Fibroblast of lung (primary cell): Measurements from ENCODE around the gene SESN3.

Experiments used
- EZH2 ChIP-seq: IDR thresholded peaks from 2 replicates; pipeline ENCODE4 v1.5.1; 2012; ENCODE audit warnings: low read length, control low read depth, mild to moderate bottlenecking; ENCODE audit errors: missing control alignments
- TF ChIP-seq, protein P1 (sequence below), 2 donors: IDR thresholded peaks in 1 of 2; conservative IDR thresholded peaks in 1 of 2; 1 replicate in 1 of 2; 2 replicates in 1 of 2; pipeline ENCODE4 v1.5.1; 2011 to 2012; ENCODE audit warnings: low read length in 2 of 2, control low read depth in 1 of 2, inconsistent platforms in 1 of 2, low read depth in 1 of 2, mild to moderate bottlenecking in 1 of 2

GRCh38 chr11:95256321-95256779, 25.3 kb upstream of the SESN3 start:
- TF ChIP-seq, protein P1, sequence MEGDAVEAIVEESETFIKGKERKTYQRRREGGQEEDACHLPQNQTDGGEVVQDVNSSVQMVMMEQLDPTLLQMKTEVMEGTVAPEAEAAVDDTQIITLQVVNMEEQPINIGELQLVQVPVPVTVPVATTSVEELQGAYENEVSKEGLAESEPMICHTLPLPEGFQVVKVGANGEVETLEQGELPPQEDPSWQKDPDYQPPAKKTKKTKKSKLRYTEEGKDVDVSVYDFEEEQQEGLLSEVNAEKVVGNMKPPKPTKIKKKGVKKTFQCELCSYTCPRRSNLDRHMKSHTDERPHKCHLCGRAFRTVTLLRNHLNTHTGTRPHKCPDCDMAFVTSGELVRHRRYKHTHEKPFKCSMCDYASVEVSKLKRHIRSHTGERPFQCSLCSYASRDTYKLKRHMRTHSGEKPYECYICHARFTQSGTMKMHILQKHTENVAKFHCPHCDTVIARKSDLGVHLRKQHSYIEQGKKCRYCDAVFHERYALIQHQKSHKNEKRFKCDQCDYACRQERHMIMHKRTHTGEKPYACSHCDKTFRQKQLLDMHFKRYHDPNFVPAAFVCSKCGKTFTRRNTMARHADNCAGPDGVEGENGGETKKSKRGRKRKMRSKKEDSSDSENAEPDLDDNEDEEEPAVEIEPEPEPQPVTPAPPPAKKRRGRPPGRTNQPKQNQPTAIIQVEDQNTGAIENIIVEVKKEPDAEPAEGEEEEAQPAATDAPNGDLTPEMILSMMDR (conservative IDR thresholded peaks at IDR 0.05 in 1 of 2, IDR thresholded peaks at IDR 0.05 in 1 of 2; ENCODE audit: low read depth in 1 of 2, low read length in 2 of 2) = no peak
- TF ChIP-seq EZH2 = no peak
